Left lobe of liver (tissue), 2 donors: ENCODE data around the gene MTRF1L. TPM values are rescaled to one million over a fixed set of nuclear protein-coding genes. Genes with fewer than 3 reads are reported as not detected.
A peak's percentile ranks its signal among the peaks of the same experiment; 100 is the strongest.
"Not testable (repeated sequence)": the region's sequence is repeated elsewhere in the genome, so short reads cannot be mapped to it uniquely, and the experiment has no call there.

Experiments
- ATAC-seq: fragments of 200-7000 bp; cut with Tn5 transposase; one replicate; pipeline ENCODE4 v1.9.1; 2020; ENCODE audit warnings: mild to moderate bottlenecking, moderate library complexity
- DNase-seq: peaks from one replicate; pipeline ENCODE4 v3.0.0-alpha.2; 2020; ENCODE audit warnings: low spot score
- total RNA-seq: library from RNA; stranded (reverse); gene quantifications from one replicate; pipeline ENCODE4 v1.2.1, GENCODE V29; 2021
- donor health status: DM: no; HTN: no; CAD: no; lungs with moderate emphysema.
- donor health status: DM: no; HTN: yes; CAD: no.

Gene MTRF1L
- total RNA-seq, 1 donor from 2014 or later, result 12.3 TPM

DNA sequence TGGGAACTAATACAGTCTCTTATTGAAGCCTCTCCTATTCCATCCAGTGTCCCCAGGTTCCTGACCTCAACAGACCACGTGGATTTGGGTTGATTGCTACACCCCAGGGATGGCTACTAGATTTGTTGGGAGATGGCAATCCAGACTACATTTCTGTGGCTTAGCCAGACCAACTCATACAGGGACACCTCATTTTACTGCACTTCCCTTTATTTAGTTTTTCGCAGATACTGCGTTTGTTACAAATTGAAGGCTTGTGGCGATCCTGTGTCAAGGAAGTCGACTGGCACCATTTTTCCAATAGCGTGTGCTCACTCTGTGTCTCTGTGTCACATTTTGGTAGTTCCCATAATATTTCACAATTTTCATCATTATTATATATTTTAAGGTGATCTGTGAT is 10.3 kb upstream of the MTRF1L start:
- ATAC-seq, result no peak

DNA sequence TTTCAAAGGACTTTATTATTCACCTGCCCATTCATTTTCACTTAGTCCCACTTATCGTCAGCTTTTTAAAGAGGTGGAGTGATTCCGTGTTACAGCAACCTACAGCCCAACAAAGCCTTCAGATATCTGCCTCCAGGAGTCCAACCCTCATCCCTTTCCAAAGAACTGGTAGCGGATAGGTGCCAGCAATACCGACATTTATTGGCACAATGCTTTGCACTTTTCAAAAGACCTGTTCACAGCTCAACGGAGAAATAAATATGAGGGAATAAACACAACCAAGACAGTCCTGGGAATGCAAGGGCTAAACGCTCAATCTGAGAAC is 819 bp upstream of the MTRF1L start:
- DNase-seq (no peak), ATAC-seq (peak; percentile 4)

More for the DNA sequence above, 10.3 kb upstream of the MTRF1L start:
- DNase-seq, result no peak

DNA sequence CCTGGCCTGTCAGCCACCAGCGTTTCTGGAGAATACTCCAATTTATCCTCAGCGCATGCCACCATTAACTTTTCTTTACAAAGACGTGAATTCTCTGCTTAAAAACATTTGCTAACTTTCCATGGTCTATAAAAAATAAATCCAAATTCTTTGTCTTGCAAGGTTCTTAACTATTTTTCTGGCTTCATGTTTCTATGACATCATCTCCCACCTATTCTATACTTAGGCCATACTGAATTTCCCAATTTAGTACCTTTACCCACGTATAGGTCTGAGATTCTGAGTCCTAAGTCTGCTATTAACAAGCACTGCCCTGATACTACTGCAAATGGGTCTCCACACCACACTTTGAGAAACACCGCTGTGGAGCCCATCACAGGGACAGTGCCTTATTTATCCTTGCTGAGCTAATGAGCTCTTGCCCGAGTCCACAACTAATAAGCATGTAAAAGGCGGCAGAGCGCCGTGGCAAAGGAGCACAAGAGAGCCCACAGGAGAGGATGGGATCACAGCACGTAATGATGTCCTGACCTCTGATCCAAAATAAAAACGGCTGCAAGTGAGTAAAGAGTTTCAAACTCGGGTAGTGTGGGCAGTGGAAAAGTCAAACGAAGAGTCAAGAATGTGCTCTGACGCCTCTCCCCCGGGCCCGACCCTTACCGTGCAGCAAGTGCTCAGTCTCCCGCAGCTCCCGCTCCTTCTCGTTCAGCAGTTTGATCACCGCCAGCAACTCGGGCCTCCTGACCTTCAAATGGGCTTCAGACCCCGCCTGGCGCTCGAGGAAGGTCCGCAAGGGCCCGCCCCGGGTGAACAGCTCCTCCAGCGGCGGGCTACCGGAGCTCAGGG is 519 bp downstream of the MTRF1L start:
- DNase-seq (no peak), ATAC-seq (peak; percentile 17)

DNA sequence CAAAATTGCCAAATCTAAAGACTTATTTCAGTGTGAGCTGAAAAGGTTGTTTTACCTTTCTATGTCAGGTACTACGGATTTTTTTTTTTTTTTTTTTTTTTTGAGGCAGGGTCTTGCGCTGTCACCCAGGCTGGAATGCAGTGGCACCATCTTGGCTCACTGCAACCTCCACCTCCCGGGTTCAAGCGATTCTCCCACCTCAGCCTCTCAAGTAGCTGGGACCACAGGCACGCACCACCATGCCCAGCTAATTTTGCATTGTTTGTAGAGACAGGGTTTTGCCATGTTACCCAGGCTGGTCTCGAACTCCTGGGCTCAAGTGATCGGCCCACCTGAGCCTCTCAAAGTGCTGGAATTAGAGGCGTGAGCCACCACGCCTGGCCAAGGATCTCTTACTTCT is 1.7 kb downstream of the MTRF1L start:
- DNase-seq, ATAC-seq: not testable (repeated sequence)

DNA sequence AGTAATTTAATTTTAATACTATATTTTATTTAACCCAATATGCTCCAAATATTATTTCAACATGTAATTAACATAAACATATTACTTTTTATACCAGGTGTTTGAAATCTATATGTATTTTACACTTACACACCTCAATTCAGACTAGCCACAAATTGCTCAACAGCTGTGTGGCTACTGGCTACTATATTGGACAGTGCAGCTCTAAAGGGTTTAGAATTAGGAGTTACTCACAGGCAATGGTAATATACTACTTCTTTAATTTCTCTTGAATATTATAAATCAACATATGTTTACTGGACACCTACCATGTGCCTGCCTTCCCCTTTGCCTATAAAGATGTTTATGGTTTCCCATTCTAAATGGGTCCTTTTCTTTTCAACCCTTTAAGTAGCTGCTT is 2.3 kb downstream of the MTRF1L start:
- ATAC-seq (no peak), DNase-seq (no peak)

DNA sequence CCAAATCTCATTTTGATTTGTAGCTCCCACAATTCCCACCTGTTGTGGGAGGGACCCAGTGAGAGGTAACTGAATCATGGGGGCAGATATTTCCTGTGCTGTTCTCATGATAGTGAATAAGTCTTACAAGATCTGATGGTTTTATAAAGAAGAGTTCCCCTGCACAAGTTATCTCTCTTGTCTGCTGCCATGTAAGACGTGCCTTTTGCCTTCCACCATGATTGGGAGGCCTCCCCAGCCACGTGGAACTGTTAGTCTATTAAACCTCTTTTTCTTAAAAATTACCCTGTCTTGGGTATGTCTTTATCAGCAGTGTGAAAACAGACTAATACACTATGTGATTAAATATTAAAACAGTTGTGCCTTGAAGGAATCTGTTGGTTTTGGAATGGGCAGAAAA is 3.0 kb downstream of the MTRF1L start:
- ATAC-seq, DNase-seq: not testable (repeated sequence)

DNA sequence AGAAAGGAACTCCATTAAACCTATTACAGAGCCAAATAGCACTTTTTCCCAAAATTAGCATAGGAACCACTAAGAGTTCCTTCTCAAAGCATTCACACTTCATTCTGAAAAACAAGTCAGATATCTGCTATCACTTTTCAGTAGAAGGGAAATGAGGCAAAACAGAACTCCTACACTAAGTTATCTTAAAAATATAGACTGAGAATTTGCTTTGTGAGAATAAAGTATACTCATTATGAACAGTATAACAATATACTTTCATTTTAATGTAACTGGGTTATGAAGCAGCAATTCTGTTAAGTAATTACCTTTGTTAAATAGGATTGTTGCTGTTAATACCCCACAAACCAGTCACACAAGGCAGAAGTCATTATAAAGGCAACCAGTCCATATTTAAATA is 8.7 kb downstream of the MTRF1L start:
- DNase-seq (no peak), ATAC-seq (no peak)

DNA sequence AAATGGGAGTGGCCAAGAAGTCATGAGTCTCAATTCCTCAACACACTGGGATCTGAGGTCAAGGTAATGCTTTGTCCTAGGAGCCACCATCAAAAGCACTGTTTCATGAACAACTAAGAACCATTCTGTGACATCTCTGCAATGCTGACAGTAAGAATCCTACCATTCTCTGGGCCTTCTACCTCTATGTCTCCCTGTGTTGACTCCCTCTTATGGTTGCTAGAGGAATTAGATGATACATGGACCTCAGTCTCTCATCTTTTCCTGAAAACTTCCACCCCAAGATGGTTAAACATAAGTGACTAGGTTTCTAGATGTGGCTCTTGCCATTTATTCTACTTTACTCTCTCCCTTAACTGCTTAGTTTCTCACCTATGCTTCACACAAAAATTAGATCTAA is 9.1 kb downstream of the MTRF1L start:
- ATAC-seq (no peak), DNase-seq (no peak)

DNA sequence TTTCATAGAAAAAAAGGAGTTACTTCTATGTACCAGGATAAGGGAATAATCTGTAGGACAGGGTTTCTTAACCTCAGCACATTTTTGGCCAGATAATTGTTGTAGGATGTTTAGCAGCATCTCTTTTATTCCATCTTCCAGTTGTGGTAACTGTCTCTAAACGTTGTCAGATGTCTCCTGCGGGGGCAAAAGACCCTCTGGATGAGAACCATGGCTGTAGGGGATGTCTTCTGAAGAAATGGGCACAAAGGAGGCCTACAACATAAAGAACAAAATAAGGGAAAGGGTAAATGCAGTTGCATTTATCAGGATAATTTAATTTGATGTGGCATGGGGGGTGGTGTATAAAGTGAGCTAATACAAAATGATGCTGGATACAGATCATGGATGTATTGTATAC is 15.5 kb downstream of the MTRF1L start:
- ATAC-seq, result no peak
- no peak for DNase-seq

DNA sequence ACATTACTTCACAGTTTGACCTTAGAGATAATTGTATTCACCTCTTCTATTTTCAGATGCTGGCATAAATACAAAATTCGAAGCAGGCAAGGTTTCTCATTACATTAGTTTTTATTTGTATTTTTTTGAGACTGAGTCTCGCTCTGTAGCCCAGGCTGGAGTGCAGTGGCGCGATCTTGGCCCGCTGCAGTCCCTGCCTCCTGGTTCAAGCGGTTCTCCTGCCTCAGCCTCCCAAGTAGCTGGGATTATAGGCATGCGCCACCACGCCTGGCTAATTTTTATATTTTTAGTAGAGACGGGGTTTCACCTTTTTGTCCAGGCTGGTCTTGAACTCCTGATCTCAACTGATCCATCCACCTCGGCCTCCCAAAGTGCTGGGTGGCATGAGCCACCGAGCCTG is 17.2 kb downstream of the MTRF1L start:
- ATAC-seq, DNase-seq: not testable (repeated sequence)

DNA sequence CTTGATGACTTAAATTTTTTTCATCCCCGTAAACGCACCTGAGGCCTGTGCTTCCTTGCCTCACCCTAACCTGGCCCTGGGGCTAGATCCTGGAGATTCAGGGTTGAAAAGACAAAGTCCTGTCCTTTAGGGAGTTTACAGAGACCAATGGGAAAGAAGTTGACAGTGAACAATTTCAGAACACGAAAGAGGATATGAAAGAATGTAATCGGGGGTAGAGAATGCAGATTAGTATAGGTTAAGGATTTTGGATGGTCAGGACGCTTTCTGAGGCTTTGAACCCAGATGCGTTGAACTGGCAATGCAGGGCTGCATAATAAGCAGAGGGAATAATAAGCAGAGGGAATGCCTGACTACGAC is 18.0 kb downstream of the MTRF1L start:
- ATAC-seq (no peak), DNase-seq (no peak)

DNA sequence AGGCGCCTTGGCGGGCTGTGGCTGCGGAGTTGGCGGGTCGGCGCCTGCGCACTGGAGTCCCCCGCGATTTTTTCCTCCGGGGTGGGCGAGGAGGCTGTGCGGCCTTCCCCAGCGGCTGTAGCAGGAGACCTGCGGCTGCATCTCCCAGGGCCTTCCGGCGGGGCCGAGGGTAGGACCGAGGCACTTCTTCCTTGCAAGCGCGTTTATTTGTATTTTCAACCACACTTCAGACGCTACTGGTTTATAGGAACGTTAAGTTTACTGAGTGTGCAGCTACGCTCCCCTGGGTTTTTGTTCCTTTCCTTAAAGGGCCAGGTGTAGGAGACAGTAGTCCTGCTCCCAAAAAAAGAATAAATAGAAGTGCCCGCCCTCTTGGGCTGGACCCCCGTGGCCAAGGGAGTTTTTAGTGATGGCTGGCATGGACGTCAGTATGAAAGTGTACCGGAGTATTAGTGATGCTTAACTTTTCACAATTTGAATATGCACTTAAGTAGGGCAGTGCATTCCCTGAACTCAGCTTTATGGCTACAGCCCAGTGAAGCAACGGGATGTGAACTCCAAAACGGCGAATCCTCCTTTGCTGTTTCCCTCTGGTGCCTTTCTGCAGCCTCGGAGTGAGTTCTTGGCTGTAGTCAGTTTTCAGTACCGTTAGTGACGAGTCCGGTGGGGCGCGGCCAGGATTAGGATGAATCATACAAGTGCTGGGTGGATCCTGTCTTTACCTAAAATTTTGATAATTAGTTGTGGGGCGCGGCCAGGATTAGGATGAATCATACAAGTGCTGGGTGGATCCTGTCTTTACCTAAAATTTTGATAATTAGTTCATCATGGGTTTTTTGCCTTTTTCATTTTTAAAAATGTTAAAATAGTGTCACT is 18.6 kb downstream of the MTRF1L start:
- DNase-seq, result peak; percentile 54

DNA sequence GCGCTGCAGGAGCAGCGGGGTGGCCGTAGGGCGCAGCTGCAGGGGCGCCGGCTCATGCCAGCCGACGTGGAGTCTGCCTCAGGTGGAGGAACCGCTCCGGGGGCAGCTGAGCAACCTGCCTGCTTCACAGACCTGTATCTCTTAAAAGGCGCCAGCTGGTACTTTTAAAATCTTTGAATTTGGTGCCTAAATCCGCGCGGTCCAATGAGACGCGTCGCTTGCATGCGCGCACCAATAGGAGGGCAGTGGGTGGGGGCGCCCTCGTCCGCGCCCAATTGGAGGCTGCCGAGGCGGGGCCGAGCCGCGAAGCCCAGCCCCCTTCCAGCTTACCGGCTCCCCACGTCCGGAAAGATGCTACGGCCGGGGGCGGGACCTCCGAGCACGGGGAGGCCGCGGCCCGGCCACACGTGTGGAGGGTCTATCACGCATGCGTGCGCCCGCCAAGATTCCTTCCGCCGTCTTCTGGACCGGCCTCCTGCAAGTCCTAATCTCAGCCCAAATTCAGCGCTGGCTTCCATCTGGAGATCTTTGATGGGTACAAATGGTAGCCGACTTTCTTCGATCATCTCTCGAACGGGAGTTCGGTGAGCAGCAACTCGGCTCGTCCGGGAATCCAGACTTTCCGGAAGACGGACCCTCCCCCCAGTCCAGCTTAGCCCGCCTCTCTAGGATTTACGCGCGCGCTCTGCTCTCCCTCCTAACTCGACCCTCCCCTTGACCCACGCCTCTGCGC is 19.4 kb downstream of the MTRF1L start, which contains the start of gene FBXO5:
FBXO5 (minus strand) TSS at position 138 of the 733 bp plus-strand sequence; CDS start at position 56, 82 bp downstream.
- peak; percentile 98 for DNase-seq
- ATAC-seq, result peak; percentile 96

More for the DNA sequence above, 18.6 kb downstream of the MTRF1L start:
- ATAC-seq, result peak; percentile 9

DNA sequence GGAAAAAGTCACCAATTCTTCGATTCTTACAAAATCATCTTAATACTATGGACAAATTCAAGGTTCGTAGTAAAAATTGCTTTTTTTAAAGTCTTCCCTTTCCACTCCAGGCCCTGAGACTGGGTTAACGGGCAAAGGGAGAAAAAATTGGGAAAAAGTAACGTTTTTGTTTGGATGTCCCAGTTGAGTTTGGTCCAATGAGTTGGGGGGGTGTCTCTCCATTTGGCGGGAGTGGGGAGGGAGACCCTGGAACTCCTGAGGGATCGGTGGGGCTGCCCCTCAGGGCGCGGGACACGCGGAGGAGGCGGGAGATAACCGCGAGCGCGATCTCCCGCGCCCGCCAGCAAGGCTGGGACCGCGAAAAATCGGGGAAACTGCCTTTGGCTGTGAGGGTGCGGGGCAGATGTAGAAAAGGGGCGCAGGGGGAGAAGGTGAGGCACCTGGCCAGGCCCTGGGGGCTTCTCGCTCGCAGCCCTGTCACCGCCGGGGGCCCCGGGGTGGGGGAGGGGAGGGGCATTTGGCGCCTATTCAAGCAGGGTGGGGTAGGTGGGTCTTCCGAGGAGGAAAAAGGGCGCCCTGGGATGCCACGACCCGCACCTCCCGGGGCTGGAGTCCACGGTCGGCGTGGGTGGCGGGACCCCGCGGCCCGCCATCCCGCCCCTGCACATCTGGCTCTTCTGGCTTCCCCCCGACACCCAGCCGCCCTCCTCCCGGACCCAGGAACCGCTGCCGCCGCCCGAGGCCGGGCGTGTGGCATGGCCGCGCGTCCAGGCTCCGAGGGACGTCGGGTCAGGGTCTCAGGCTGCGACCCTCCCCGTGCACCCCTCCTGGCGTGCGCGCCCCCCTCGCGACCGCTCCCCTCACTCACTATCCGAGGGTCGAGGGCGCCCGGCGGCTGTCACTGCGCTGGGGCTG is 20.3 kb downstream of the MTRF1L start:
- DNase-seq, result peak; percentile 50

DNA sequence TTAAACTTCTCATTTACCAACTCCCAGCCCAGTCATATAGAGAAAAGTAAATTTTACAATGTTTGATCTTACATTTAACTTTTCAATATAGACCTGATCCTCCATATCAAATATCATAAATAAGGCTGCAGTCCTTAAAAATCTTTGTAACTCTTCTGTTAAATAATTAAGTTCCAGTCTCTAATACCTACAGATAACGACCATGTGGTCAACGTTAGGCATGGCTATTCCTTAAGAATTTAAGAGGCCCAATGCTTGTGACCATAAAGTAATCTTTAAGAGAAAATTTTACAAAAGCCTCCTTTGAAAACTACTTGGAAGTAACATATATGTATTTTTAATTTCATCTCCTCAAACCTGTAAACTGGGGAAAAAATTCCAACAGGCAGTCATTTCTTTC is 21.3 kb downstream of the MTRF1L start:
- DNase-seq (no peak), ATAC-seq (no peak)

More for the DNA sequence above, 20.3 kb downstream of the MTRF1L start:
- no peak for ATAC-seq

DNA sequence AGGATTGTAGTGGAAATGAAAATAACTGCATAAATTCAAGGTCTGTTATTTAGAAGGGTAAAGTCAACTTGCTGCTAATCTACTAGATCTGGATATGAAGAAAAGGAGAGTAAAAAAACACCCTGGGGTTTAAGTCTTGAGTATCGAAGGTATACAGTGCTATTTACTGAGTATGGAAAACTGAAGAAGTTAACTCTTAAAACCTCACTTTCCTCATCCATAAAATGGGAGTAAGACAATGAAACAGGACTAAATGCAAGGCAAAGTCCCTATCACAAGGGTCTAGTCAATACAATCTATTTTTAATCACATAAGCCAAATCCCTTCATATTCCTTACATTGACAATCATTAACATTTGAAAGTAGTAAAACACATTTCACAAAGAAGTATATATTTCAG is 21.9 kb downstream of the MTRF1L start:
- DNase-seq (no peak), ATAC-seq (no peak)

DNA sequence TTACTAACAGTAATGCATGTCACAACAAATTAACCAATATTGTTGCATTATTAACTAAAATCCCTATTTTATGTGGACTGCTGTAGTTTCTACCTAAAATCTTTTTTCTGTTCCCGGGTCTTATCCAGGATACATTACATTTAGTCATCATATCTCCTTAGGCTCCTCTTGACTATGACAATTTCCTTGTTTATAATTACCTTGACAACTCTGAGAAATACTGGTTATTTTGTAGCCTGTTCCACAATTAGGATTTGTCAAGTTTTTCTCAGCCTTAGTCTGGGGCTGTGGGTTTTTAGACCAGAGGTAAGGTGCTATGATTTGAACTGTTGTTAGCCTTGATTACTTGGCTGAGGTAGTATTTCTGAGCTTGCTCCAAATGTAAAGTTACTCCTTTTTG is 23.4 kb downstream of the MTRF1L start:
- DNase-seq (no peak), ATAC-seq (no peak)

DNA sequence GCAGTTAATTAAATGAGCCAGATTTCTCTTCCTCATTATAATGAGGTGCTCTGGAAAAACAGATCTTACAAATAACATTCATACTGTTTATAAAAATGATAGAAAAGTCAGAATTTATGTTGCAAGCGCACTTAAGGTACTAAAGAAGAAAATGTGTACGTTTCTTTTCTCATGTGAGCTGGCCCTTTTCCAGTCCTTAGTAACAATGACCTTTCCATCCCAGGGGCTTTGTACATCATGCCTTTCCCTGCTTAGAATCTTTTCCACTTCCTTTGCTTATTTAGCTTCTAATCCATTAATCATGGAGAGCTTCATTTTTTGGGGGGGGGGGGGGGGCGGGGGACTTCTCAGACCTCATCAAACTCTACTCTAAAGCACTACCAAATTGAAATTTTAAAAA is 24.5 kb downstream of the MTRF1L start:
- no peak for ATAC-seq
- no peak for DNase-seq

DNA sequence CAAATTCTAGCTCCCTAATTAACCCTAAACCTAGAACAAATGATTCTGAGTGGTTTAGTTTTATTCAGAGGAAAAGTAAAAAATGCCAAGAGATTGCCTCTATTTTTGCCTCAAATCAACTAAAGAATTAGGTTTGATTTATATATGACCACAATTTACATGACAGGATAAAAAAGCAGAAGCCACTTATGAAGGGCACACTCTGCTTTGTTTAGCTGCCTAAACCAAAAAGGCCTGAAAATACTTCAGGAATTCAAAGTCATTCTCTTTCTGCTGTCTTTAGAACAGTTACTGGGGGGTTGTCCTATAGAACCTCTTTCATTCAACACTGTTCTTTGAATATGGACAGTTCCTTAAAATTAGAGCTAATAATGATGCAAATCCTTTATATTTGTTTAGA is 25.0 kb downstream of the MTRF1L start:
- DNase-seq (no peak), ATAC-seq (no peak)

DNA sequence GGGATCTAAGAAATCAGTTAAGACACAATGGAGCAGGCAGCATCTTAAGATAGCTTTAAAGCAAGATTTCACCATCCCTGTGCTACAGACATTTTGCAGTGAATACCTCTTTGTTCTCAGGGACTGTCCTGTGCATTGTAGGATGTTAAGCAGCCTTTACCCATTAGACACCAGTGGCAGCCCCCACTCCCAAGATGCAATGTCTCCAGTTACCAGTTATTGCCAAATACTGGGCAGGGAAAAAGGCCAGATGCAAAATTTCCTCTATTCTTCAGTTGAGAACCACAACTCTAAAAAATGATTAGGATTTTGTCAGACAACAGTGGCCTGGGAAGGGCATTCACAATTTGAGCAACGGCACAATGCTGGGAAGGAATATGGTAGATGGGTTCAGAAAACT is 25.8 kb downstream of the MTRF1L start:
- no peak for DNase-seq
- no peak for ATAC-seq
